NCI-H1930 (cell line): ENCODE measurements around the gene ZEB1.
"Not testable (repeated sequence)": the region's sequence is repeated elsewhere in the genome, so short reads cannot be mapped to it uniquely, and the experiment has no call there.

Experiments
- DNase-seq, 2 experiments: peaks; one replicate each; lab custom pipeline; 2025; lab: John Stamatoyannopoulos, UW

ZEB1 gene

DNA sequence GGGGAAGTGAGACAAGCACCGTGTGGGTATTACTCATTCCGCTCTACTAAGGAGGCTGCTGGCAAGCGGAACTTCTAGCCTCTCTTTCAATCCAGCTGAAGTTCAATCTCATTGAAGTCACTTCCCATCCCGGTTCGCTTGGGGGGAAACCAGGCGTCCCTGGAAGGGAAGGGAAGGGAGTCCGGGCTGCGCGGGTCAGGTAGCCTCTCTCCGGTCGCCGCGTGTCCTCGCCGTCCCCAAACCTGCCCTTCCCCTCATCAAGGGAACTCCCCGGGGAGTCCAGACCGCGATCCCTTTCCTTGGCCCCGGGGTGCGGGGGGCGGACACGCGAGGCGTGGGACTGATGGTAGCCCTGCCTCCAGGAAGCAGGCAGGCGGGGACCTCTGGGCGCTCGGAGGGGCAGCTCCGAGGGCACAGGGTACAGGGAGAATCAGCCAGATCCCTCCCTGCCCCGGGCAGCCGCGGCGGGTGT lies 598 bp upstream of the ZEB1 start:
- no peak for DNase-seq

DNA sequence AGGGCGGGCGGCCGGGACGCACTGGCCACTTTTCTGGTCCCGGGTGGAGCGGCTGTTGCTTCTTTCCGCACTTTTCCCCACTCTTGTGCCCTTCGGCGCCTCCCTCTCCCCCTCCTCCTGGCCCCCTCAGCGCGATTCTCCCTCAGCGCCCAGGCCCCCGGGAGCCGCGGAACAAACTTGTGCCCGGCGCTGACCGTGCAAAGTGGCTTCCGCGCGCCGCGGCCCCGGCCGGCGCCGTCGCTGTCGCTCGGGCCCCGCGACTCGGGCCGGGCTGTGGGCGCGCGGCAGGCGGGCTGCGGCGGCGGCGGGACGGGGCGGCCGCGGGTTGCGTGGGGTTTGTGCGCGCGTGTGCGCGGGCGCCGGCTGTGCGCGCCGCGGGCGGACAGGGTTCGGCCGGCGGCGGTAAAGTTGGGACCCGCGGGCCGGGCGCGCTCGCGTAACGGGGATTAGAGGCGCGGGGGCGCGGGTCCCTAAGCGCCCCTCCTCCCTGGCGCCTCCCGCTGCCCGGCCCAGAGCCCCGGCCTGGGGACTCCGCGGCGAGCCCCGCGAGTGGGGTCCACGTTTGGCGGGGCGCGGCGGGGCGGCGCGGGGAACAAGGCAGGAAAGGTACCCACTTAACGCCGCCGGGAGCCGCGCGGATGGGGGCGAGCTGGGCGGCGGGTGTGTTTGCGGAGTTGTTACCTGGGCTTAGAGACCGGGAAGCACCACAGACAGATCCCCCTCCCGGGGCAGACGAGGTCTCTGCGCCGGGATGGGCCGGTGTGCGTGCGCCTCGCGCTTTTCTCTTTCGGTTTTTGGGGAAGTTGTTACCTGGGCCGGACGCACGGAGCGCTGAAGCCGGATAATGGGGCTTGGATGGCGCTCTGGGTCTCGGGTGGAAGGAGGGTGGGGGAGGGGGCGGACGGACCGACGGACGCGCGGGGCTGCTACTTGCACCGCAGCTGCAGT lies 860 bp downstream of the ZEB1 start:
- DNase-seq: no peak

GRCh38 chr10:31320550-31321211 lies 1.7 kb downstream of the ZEB1 start:
- no peak for DNase-seq

DNA sequence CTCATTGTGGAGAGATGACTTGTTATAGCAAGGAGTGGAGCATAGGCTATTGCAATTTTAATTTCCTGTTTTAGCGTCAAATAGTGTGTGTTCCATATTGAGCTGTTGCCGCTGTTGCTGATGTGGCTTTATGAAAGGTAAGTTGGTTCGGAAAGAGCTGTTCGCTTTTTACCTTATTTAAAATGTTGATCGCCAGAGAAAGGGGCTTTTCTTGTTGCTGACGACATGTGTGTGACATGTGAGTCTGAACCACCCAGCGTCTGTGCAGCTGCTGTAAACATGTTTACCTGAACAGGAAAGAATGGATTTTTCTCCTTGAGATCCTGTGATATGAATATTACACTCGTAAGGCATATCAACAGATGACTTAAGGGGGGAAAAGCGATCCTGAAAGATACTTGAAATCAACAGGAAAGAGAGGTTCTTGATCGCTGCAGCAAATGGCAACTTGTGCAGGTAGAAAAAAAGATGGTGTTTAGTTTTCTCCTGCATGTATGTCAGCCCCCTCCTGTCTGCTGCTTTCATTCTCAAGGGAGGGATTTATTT lies 2.5 kb downstream of the ZEB1 start:
- no peak for DNase-seq

DNA sequence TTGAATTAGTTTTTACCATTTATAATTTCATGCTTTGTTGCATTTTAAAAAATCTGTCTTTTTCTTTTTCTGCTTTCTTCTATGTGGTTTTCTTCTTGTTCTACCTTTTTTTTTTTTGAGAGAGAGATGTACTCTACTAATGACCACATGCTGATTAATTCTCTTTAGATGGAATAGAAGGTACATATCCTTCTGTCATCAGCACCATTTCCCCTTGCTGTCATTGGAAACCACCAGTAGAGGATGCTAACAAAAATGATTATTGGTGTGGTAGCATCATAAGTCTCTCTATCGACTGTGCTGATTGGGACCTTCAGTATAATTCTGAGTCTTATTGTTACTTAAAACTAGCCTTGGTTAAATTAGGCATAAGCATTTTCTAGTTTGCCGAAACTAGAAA lies 3.6 kb downstream of the ZEB1 start:
- no peak for DNase-seq

GRCh38 chr10:31340343-31340742 lies 21.3 kb downstream of the ZEB1 start:
- no peak for DNase-seq

- DNase-seq: no peak
These were observed 22.5 kb downstream of the ZEB1 start for GRCh38 chr10:31341552-31341951.

- no peak for DNase-seq
These were observed 24.0 kb downstream of the ZEB1 start for GRCh38 chr10:31343009-31343408.

DNA sequence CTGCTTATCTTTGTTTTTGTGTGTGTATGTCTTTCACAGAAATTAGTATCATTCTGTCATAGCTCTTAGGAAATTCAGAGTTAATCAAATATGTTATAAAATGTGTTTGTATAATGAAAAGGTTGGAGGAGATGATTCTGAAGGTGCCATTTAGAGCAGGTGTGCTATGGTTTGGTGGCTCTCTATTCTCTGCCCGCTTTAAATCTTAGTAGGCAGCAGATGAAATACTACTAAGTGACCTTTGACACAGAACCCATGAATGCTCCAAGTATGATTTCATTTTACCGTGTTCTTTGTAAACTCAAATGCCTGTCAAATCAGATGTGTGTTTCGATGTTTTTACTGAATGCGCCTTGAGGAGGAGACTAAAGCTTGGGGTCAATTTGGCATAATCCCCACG lies 24.5 kb downstream of the ZEB1 start:
- no peak for DNase-seq

DNA sequence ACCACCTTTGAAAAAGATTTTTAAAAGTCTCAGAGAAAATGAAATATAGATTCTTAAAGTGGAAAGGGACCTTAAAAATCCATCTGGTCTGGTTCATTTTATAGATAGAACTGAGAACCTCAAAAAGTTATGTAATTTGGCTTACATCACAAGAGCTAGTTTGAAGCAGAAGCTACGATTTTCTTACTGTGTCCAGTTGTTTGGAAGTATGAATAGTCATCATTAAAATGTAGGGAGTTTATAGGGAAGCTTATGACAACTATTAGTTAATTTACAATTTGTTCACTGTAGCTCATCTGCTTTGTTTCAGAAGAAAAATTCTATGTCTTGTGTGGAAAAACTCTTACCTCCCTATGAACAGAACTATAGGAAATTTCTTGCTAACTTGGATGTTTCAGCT lies 26.9 kb downstream of the ZEB1 start:
- no peak for DNase-seq

- DNase-seq: no peak
These were observed 27.9 kb downstream of the ZEB1 start for GRCh38 chr10:31346953-31347352.

DNA sequence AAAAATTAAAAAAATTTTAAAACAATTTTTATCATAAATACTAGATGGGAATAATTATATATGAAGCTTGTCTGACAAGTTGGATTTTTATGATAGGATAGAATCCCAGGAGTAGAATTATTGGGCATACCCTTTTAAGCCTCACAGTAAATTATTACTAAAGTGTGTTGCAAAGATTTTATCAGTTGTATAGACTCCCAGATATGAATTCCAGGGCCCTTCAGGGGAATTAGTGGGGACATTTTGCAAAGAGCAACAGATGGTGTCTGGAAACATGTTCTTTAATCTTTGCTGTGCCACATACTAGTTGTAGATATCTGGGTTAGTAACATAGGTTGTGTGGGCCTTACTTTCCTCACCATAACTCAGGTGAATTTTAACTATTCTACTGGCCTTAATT lies 28.7 kb downstream of the ZEB1 start:
- no peak for DNase-seq

- no peak for DNase-seq
These were observed 31.9 kb downstream of the ZEB1 start for GRCh38 chr10:31350891-31351290.

DNA sequence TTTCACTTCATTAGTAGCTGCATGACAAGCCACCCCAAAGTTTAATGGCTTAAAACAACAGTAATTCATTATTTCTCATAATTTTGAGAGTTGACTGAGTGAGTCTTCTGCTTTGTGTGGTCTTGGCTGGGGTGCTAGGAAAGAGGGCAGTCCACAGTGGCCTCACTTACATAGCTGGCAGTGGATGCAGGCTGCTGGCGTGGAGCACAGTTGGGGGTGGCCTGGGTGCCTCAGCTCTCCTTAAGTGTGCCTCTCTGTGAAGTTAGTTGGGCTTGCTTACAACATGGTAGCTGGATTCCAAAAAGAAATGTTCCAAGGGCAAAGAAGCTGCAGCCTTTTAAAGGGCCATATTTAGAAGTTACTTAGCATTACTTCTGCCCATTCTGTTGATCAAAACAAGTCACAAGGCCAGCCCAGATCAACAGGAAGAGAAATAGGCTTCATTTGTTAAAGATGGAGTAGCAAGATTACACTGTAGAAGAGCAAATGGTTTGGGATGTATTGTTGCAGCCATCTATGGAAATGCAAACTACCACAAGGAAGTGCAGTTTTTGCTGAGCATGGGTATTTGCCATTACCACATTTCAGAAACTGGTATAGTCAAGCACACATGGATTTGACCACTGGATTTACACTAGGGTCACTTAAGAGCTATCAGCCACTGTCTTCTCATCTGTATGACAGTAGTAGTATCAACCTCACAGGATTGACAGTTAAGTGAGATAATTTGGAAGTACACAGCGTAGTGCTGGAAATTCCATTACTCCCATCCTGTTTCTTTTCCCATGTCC lies 33.6 kb downstream of the ZEB1 start:
- DNase-seq: no peak

- no peak for DNase-seq
These were observed 34.6 kb downstream of the ZEB1 start for GRCh38 chr10:31353574-31353973.

DNA sequence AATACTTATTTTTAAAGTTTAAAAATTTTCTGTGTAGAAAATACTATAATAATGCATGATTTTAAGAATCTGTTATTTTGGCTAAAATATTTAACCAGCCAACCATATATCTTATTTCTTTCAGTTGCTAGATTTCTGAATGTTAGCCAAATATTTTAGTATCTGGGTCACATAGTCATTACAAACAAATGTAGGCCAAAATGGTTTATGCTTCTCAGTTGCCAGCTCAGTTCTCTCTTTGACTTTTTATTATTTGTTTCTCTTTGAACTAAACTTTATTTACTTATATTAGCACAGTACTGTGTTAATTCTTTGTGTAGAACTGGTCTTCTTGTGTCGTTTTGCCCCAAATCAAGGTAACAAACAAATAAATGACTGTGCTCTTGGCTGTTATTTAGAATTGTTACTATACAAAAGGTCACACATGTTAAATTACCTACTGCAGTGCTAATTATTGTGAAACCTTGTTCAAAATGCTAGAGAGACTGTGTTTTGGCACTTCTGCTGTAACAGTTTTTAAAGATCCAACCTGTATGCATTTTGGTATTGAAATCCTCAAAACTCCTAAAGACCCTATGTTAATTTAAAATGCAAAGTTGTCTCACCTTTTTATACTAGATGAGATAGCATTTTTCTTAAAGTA lies 39.8 kb downstream of the ZEB1 start:
- DNase-seq: no peak

DNA sequence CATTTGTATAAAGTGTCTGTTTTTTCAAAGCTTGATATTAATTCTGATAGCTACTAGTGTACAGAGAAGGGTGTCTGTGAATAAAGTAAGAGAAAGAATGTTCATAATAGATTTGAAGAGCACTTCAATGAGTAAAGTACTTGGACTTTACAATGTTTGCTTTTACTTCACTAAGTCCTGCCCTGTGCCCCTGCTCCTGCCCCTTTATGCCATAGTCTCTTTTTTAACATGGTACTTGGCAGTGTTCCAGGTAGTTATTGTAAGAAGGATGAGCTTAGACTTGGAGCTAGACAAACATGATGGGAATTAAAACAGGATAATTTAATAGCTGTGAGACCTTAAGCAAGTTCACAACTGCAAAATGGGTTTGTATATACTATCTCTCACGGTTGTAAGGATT lies 41.0 kb downstream of the ZEB1 start:
- DNase-seq: no peak

- not testable (repeated sequence) for DNase-seq
These were observed 42.5 kb downstream of the ZEB1 start for GRCh38 chr10:31361475-31361874.

- DNase-seq: no peak
These were observed 43.1 kb downstream of the ZEB1 start for GRCh38 chr10:31362023-31362641.

GRCh38 chr10:31363696-31364095 lies 44.7 kb downstream of the ZEB1 start:
- DNase-seq: not testable (repeated sequence)

- not testable (repeated sequence) for DNase-seq
These were observed 45.2 kb downstream of the ZEB1 start for GRCh38 chr10:31364238-31364637.
